OCI-LY7 (cell line): Measurements from ENCODE around the gene SIL1. TPM values are rescaled to one million over a fixed set of nuclear protein-coding genes. Genes with fewer than 3 reads are reported as not detected.
"Not testable (repeated sequence)": the region's sequence is repeated elsewhere in the genome, so short reads cannot be mapped to it uniquely, and the experiment has no call there.

Experiments used
- BruUV-seq: library from RNA; stranded (reverse); fragments of 400-500 nt; replicated peaks from 2 replicates; lab custom pipeline; 2021; lab: Mats Ljungman, UMichigan
- CTCF ChIA-PET: fragments of 300-600 bp; sonication (Branson Sonifier 250); formaldehyde crosslinking; loops from one replicate; lab custom pipeline; 2022; ENCODE audit warnings: antibody characterized with exemption; ENCODE audit not compliant: unreplicated experiment; lab: Charles Lee
- POLR2A ChIA-PET: fragments of 300-600 bp; sonication (Branson Sonifier 250); formaldehyde crosslinking; loops from one replicate; lab custom pipeline; 2022; ENCODE audit warnings: antibody characterized with exemption; lab: Charles Lee
- DNase-seq: peaks from one replicate; pipeline ENCODE4 v3.0.0-alpha.2; 2015; ENCODE audit warnings: low spot score
- H2AFZ ChIP-seq: fragments of 200-600 bp; sonication (generic), shearing (Covaris generic); 2 replicates; pipeline ENCODE4 v1.6.1; 2014; ENCODE audit warnings: mild to moderate bottlenecking, antibody characterized with exemption, low read length, moderate library complexity
- H3K27ac ChIP-seq: fragments of 200-600 bp; sonication (generic); 2 replicates; pipeline ENCODE4 v1.5.1; 2014; ENCODE audit warnings: mixed run types, low read depth, mild to moderate bottlenecking, moderate library complexity, low read length, inconsistent platforms; ENCODE audit not compliant: poor library complexity, severe bottlenecking
- H3K36me3 ChIP-seq: fragments of 200-600 bp; sonication (generic); 2 replicates; pipeline ENCODE4 v1.6.1; 2014; ENCODE audit warnings: mild to moderate bottlenecking, antibody characterized with exemption, low read length, moderate library complexity, mixed read lengths; ENCODE audit not compliant: insufficient read depth
- H3K4me1 ChIP-seq: fragments of 200-600 bp; sonication (generic); 2 replicates; pipeline ENCODE4 v1.5.1; 2014; ENCODE audit warnings: mild to moderate bottlenecking, low read length; ENCODE audit not compliant: insufficient read depth, poor library complexity, severe bottlenecking
- H3K4me2 ChIP-seq: fragments of 200-600 bp; sonication (generic); 2 replicates; pipeline ENCODE4 v1.6.1; 2014; ENCODE audit warnings: mild to moderate bottlenecking, low read length
- H3K4me3 ChIP-seq: fragments of 200-600 bp; sonication (generic); 2 replicates; pipeline ENCODE4 v1.5.1; 2014; ENCODE audit warnings: mild to moderate bottlenecking, low read depth, low read length; ENCODE audit not compliant: poor library complexity, severe bottlenecking
- H3K79me2 ChIP-seq: fragments of 200-600 bp; sonication (generic); 2 replicates; pipeline ENCODE4 v1.6.1; 2016; ENCODE audit warnings: low read depth, mild to moderate bottlenecking, low read length, moderate library complexity, mixed read lengths; ENCODE audit not compliant: insufficient read depth
- H3K9me2 ChIP-seq: fragments of 200-600 bp; sonication (generic); 2 replicates; pipeline ENCODE4 v1.6.1; 2016; ENCODE audit warnings: mild to moderate bottlenecking, low read length, mixed read lengths; ENCODE audit not compliant: insufficient read depth
- H3K9me3 ChIP-seq: fragments of 200-600 bp; sonication (generic); 2 replicates; pipeline ENCODE4 v1.6.1; 2014; ENCODE audit warnings: mild to moderate bottlenecking, mixed run types, low read length, mixed read lengths
- H4K20me1 ChIP-seq: fragments of 200-600 bp; sonication (generic); 2 replicates; pipeline ENCODE4 v1.6.1; 2014; ENCODE audit warnings: mild to moderate bottlenecking, antibody characterized with exemption, low read length, moderate library complexity, mixed read lengths; ENCODE audit not compliant: insufficient read depth
- CTCF ChIP-seq: fragments of 200-600 bp; sonication (generic); conservative IDR thresholded peaks from 2 replicates; pipeline ENCODE4 v1.5.1; 2014; ENCODE audit warnings: mild to moderate bottlenecking, antibody characterized with exemption, low read length, moderate library complexity, mixed read lengths
- EZH2phosphoT487 ChIP-seq: fragments of 200-600 bp; sonication (generic); IDR thresholded peaks from 2 replicates; pipeline ENCODE4 v1.6.1; 2018; ENCODE audit warnings: low read depth, borderline replicate concordance, mild to moderate bottlenecking, mixed run types, antibody characterized with exemption, low read length, moderate library complexity, mixed read lengths
- intact Hi-C: fragments of 100-400 bp; cut with micrococcal nuclease; formaldehyde crosslinking; loops from one replicate; pipeline ENCODE4 v1.10.0; 2022; ENCODE audit not compliant: unreplicated experiment
- total RNA-seq, 2 experiments: library from RNA; depleted of rRNA in 1 of 2; stranded (reverse); fragments of >200 nt in 1 of 2; shearing (Covaris generic) in 1 of 2; gene quantifications; 2 replicates each; pipeline ENCODE4 v1.2.3, GENCODE V29; 2014 to 2022

Gene SIL1
- total RNA-seq, 2 experiments from 2014 or later: 9.2 to 22.8 TPM

DNA sequence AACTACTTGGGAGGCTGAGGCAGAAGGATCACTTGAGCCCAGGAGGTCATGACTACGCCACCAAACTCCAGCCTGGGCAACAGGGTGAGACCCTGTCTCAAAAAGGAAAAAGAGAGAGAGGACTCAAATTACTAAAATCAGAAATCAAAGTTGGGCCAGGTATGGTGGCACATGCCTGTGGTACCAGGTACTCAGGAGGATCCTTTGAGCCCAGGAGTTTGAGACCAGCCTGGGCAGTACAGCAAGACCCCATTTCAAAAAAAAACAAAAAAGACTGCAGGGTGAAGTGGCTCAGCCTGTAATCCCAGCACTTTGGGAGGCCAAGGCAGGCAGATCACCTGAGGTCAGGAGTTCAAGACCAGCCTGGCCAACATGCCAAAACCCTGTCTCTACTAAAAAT lies 23.8 kb downstream of the SIL1 start:
- H4K20me1 ChIP-seq, H3K9me2 ChIP-seq, H2AFZ ChIP-seq, H3K4me2 ChIP-seq, H3K79me2 ChIP-seq, CTCF ChIA-PET, H3K9me3 ChIP-seq, H3K27ac ChIP-seq, POLR2A ChIA-PET, DNase-seq, H3K36me3 ChIP-seq, intact Hi-C loops, BruUV-seq, H3K4me3 ChIP-seq: not testable (repeated sequence)
- H3K4me1 ChIP-seq: peaks cover 15% of the 10 kb centered on the region

- no peak overlapping the region for H3K27ac ChIP-seq
- no peaks in the 10 kb centered on the region for H3K36me3 ChIP-seq
- peaks cover 4% of the 10 kb centered on the region; the same call in 1 of the 2 replicates for H3K9me3 ChIP-seq
- BruUV-seq: no TSS peak
- intact Hi-C loops: no loop called here
- TF ChIP-seq CTCF (no peak), EZH2phosphoT487 (no peak)
- ChIA-PET POLR2A (interaction anchor here (0.6 kb wide), 2 partner anchors 150 to 1173 kb away, joined by 3 to 6 read pairs; no protein-coding TSS in a partner anchor), CTCF (no interaction called here)
- H3K79me2 ChIP-seq: no peaks in the 10 kb centered on the region
- DNase-seq: no peak
- no peaks in the 10 kb centered on the region for H3K9me2 ChIP-seq
- no peak overlapping the region for H3K4me2 ChIP-seq
- no peaks in the 10 kb centered on the region for H3K4me1 ChIP-seq
- H3K4me3 ChIP-seq: no peak overlapping the region
- no peaks in the 10 kb centered on the region for H4K20me1 ChIP-seq
- H2AFZ ChIP-seq: no peak overlapping the region
These were observed 26.3 kb downstream of the SIL1 start for GRCh38 chr5:139171779-139172404.

GRCh38 chr5:139167952-139168720 lies 30.0 kb downstream of the SIL1 start:
- BruUV-seq: no TSS peak
- Histone ChIP-seq H3K4me1 (no peaks in the 10 kb centered on the region), H3K4me2 (no peak overlapping the region), H4K20me1 (no peaks in the 10 kb centered on the region), H3K36me3 (no peaks in the 10 kb centered on the region), H3K9me3 (no peaks in the 10 kb centered on the region), H2AFZ (no peak overlapping the region), H3K27ac (no peak overlapping the region), H3K9me2 (no peaks in the 10 kb centered on the region), H3K4me3 (no peak overlapping the region), H3K79me2 (no peaks in the 10 kb centered on the region)
- intact Hi-C loops: no loop called here
- ChIA-PET CTCF (no interaction called here), POLR2A (no interaction called here)
- no peak for DNase-seq
- no peak for TF ChIP-seq EZH2phosphoT487
